Stimulated activated CD4-positive, alpha-beta T cell treated with anti-CD3 and anti-CD28 coated beads, Interleukin-12 subunit alpha, Interleukin-12 subunit beta, amount 100 ng/mL, for 48 hours (primary cell): ENCODE data around the gene ATL2.
"Not testable (repeated sequence)": the region's sequence is repeated elsewhere in the genome, so short reads cannot be mapped to it uniquely, and the experiment has no call there.

Experiments used
- DNase-seq, 3 donors: peaks; one replicate each; pipeline ENCODE4 v3.0.0-alpha.2; 2020; ENCODE audit warnings: low read depth in 2 of 3, low spot score in 1 of 3

ATL2 gene

DNA sequence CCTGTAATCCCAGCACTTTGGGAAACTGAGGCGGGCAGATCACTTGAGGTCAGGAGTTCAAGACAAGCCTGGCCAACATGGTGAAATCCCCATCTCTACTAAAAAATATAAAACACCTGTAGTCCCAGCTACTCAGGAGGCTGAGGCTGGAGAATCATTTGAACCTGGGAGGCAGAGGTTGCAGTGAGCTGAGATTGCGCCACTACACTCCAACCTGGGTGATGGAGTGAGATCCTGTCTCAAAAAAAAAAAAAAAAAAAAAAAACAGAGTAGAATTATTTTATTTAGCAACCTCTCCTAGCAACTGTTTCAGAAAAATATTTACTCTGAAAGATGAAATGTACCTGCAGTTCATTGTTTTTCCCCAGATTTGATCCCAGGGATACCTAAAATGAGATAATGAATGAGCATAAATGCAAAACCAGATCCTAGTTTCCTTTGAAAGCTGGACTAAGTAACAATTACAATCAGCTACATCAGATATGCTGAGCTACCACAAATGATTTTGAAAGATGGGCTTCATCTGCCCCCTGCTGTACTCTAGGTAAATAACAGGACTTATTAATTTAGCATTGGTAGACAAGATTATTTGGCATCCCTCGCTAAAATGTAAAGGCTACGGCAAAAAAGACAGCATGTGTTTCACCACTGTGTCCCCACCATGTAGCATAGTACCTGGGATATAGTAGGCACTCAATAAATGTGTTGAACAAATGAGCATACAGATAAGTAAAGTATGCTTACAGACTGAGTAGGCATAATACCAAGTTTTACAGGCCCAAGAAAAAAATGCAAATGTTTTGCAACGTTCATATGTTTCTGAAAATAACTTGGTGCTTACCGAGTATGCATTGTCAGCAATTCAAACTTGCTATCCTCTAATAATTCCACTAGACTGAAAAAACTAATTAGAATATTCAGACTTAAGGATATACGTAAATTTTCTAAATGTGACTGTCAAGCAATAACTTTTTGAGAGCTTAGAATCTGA, 102.5 kb downstream of the ATL2 start:
- DNase-seq: peak in 1 of 3 donors; percentile 40

DNA sequence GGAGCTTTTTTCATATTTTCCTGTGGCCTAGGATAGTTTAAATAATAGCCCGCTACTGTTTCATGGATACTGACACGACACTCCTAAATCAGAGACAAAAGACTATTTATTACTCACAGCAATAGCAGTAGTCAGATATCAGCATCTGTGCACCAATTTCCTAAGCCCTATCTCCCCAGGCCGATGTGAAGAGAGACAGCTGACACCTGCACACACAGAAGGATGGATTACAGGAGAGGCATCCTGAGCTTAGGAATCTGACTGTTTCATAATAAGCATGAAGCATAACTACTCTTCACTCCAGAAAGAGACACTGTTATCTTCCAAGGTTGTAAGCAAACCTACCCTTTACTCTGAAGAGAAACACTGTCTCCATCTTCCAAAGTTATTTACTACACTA, 105.4 kb downstream of the ATL2 start:
- no peak for DNase-seq

- DNase-seq: no peak
These were observed 107.7 kb downstream of the ATL2 start for GRCh38 chr2:38269421-38269820.

- no peak for DNase-seq
These were observed 108.3 kb downstream of the ATL2 start for GRCh38 chr2:38268691-38269327.

- no peak for DNase-seq
These were observed 109.1 kb downstream of the ATL2 start for GRCh38 chr2:38268001-38268400.

GRCh38 chr2:38267270-38267925, 109.7 kb downstream of the ATL2 start:
- no peak for DNase-seq

DNA sequence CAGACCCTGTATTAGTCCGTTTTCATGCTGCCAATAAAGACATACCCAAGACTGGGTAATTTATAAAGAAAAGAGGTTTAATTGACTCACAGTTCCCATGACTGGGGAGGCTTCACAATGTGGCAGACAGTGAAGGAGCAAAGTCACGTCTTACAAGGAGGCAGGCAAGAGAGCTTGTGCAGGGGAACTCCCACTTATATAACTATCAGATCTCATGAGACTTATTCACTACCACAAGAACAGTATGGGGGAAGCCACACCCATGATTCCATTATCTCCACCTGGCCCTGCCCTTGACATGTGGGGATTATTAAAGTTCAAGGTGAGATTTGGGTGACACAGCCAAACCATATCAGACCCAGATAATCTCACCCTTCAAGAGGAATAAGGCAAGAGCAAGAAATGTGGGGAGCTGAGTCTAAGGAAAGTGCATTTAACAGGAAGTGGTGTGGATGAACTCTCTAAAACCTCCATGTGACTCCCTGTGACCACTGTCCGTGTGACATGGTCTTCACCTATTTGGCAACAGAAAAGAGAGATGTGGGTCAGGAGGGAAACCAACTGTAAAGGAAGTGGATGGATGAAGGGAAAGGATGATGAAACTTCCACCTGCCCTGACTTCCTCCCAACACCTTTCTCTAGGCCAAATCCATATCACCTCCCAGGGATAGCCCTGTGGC, 110.6 kb downstream of the ATL2 start:
- no peak for DNase-seq

DNA sequence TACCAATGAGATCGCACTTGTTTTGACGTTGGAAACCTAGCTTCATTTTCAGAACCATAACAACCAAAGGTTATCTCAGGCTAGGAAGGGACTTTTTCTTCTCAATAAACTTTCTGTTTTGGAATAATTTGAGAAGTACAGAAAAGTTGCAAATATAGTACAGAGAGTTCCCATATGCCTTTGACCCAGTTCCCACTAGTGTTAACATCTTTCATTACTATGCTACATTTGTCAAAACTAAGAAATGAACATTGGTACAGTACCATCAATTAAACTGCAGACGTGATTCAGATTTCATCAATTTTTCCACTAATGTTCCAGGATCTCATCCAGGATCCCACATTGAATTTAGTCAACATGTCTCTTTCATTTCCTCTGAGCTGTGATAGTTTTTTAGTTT, 111.6 kb downstream of the ATL2 start:
- DNase-seq: no peak

DNA sequence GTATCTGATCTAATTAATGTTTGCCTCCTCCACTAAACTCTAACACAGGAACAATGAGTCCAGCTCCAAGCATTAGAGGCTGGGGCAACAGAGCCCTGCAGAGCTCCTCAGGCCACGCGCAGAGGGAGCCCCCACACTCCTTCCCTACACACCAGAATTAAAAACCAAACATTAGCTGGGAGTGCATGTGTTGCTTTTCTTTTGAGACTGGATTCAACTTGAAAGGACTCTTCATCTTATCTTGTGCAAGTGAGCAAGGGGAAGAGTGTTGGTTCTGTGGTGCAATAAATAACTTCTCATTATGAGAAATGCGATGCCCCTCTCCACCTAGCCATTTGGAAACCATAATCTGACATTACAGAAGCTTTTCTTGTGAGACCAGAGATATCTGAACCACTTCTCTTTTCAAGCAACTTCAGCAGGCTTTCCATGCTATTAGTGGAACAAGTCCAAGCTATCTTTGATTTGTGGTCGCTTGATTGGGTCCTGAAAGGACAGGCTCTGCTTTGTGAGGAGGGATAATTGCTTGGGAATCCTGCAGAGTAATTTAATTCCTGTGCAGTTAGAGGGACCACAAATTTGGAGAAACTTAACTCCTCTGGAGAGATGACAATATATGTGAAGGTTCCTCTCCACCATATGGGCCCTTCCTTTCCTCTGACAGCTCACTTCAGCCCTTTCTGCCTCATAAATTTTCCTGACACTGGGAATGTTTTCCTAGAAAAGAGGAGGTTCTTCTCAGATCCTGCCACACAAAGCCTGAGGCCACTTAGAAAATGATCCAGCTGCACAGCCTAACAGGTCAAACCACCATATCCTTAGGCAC, 112.5 kb downstream of the ATL2 start:
- no peak for DNase-seq

GRCh38 chr2:38263293-38263692, 113.8 kb downstream of the ATL2 start:
- DNase-seq: no peak

- DNase-seq: peak in 2 of 3 donors; percentile 20 to 25
These were observed 114.8 kb downstream of the ATL2 start for GRCh38 chr2:38262069-38262871.

DNA sequence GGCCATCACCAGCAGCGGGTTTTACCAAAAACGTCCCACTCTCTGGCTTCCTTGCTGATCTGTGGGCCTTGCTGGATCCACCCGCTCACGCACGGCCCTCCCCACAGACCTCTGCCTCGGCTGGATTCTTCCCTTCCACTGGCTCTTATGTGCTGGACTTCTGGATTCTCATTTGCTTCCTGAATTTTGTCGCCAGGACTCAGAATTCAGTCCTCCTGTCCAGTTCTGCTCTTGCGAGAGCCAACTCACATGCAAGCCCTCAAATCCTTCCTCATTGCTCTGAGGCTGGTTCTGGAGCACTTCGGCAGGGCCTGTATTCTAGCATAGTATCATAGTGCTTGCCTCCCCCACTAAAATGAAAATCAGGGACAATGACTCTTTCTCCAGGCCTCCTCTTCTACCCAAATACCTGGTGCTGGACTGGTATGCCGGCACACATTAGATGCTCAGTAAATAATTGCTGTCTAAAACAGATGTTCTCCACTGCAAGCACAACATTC, 115.5 kb downstream of the ATL2 start:
- DNase-seq: no peak

- DNase-seq: no peak
These were observed 116.1 kb downstream of the ATL2 start for GRCh38 chr2:38260972-38261371.

DNA sequence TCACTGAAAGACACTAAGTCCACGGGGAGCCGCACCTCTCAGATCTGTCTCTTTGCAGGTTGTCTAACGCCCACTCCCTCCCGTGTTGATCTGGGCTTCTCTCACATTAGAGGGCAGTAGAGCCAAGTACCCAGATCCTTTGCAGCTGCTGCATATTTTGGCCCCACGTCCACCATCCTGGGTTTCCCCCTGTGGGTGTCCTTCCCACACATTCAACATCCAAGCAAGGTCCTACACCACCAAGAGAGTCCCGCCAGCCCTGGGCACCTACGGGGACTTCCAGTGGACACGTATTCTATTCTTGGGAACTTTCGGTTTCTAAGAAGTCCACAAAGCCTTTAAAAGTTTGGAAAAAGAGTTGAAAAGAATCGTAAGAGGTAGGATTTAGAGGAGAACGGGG, 116.6 kb downstream of the ATL2 start:
- peak in 1 of 3 donors; percentile 12 for DNase-seq

DNA sequence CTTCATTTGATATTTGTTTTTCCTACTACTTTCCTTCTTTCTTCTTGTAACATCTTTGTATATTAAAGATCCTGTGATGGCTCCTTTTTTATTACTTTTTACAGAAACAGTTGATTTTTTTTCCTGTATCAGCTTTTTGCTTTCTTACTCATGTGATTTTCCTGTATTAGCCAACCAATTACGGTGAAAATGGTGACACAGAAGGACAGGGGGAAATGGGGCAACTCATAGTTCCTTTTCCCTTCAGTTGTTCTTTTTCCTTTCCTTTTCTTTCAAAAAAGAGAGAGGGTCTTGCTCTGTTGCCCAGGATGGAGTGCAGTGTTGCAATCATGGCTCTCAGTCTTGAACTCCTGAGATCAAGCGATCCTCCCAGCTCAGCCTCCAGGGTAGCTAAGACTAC, 117.8 kb downstream of the ATL2 start:
- no peak for DNase-seq

- DNase-seq: not testable (repeated sequence)
These were observed 119.4 kb downstream of the ATL2 start for GRCh38 chr2:38257680-38258079.

DNA sequence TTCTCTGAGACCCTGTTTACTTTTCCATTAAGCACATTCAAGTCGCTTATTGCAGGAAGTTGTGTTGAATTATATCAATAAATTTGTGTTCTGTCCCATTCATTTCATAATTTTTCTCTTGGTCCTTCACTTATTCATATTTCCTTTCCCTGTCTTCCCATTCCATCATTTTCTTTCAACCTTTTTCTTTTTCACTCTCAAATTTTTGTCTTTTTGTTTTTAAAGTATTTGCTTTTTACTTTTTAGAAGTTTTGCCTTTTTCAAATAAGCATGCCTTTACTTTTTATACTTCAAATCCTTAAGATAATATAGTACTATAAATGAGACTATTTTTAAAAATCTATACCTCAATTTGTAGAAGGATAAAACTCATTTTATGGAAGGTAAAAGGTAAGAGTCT, 120.5 kb downstream of the ATL2 start:
- no peak for DNase-seq

- no peak for DNase-seq
These were observed 121.9 kb downstream of the ATL2 start for GRCh38 chr2:38255211-38255610.

DNA sequence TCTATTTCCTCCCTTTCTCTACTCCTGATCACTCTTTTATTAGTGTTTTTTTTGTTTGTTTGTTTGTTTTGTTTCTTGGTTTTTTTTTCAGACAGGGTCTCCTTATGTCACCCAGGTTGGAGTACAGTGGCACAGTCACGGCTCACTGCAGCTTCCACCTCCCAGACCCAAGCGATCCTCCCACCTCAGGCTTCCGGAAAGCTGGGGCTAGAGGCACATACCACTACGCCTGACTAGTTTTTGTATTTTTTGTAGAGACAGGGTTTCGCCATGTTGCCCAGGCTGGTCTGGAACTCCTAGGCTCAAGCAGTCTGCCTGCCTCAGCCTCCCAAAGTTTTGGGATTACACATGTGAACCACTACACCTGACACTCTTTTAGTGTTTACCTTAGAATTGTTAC, 122.3 kb downstream of the ATL2 start:
- no peak for DNase-seq
